HUES48 (cell line): ENCODE data around the gene LAMA5.

Source experiments
- H3K27ac ChIP-seq: one replicate; pipeline ENCODE4 v1.7.0; 2013; ENCODE audit warnings: low read depth, low read length, inconsistent platforms
- H3K27me3 ChIP-seq: 2 replicates; pipeline ENCODE4 v1.6.1; 2013; ENCODE audit warnings: mild to moderate bottlenecking, low read length; ENCODE audit not compliant: control insufficient read depth, insufficient read depth
- H3K36me3 ChIP-seq: 2 replicates; pipeline ENCODE4 v1.6.1; 2013; ENCODE audit warnings: low read length; ENCODE audit not compliant: control insufficient read depth, insufficient read depth
- H3K4me1 ChIP-seq: 2 replicates; pipeline ENCODE4 v1.6.1; 2013; ENCODE audit warnings: mild to moderate bottlenecking, low read length; ENCODE audit not compliant: control insufficient read depth, insufficient read depth
- H3K4me3 ChIP-seq: 2 replicates; pipeline ENCODE4 v1.5.1; 2013; ENCODE audit warnings: mild to moderate bottlenecking, low read depth, low read length
- H3K9ac ChIP-seq: 2 replicates; pipeline ENCODE4 v1.6.1; 2013; ENCODE audit warnings: mild to moderate bottlenecking, low read depth, low read length, moderate library complexity
- H3K9me3 ChIP-seq: 2 replicates; pipeline ENCODE4 v1.6.1; 2013; ENCODE audit warnings: low read length; ENCODE audit not compliant: control insufficient read depth, insufficient read depth

LAMA5 gene

GRCh38 chr20:62348604-62349003, 18.5 kb downstream of the LAMA5 start:
- H3K36me3 ChIP-seq, result peaks cover 91% of the 10 kb centered on the region
- peaks cover 5% of the 10 kb centered on the region for H3K9me3 ChIP-seq
- no peaks in the 10 kb centered on the region for H3K27me3 ChIP-seq
- no peak overlapping the region for H3K9ac ChIP-seq
- H3K4me1 ChIP-seq, result no peaks in the 10 kb centered on the region
- H3K27ac ChIP-seq, result no peak overlapping the region
- H3K4me3 ChIP-seq, result no peak overlapping the region

- H3K4me3 ChIP-seq, result no peak overlapping the region
- peaks cover 5% of the 10 kb centered on the region for H3K9me3 ChIP-seq
- H3K4me1 ChIP-seq, result no peaks in the 10 kb centered on the region
- no peaks in the 10 kb centered on the region for H3K27me3 ChIP-seq
- H3K36me3 ChIP-seq, result peaks cover 92% of the 10 kb centered on the region
- H3K27ac ChIP-seq, result no peak overlapping the region
- H3K9ac ChIP-seq, result no peak overlapping the region
These were observed 19.7 kb downstream of the LAMA5 start for GRCh38 chr20:62347445-62347844.

- Histone ChIP-seq H3K9me3 (peaks cover 5% of the 10 kb centered on the region), H3K36me3 (peaks cover 91% of the 10 kb centered on the region), H3K27me3 (no peaks in the 10 kb centered on the region), H3K4me3 (no peak overlapping the region), H3K9ac (no peak overlapping the region), H3K27ac (no peak overlapping the region), H3K4me1 (no peaks in the 10 kb centered on the region)
These were observed 20.0 kb downstream of the LAMA5 start for GRCh38 chr20:62347151-62347404.

GRCh38 chr20:62346398-62347150, 20.5 kb downstream of the LAMA5 start:
- Histone ChIP-seq H3K4me3 (no peak overlapping the region), H3K36me3 (peaks cover 90% of the 10 kb centered on the region), H3K27me3 (no peaks in the 10 kb centered on the region), H3K27ac (no peak overlapping the region), H3K4me1 (no peaks in the 10 kb centered on the region), H3K9ac (no peak overlapping the region), H3K9me3 (peaks cover 5% of the 10 kb centered on the region)

- H3K27ac ChIP-seq, result no peak overlapping the region
- H3K9ac ChIP-seq, result no peak overlapping the region
These were observed 21.3 kb downstream of the LAMA5 start for GRCh38 chr20:62345681-62346370.

GRCh38 chr20:62344782-62345181, 22.3 kb downstream of the LAMA5 start:
- peaks cover 88% of the 10 kb centered on the region for H3K36me3 ChIP-seq
- H3K4me1 ChIP-seq, result no peaks in the 10 kb centered on the region
- H3K27ac ChIP-seq, result no peak overlapping the region
- H3K27me3 ChIP-seq, result no peaks in the 10 kb centered on the region
- peaks cover 5% of the 10 kb centered on the region for H3K9me3 ChIP-seq
- H3K4me3 ChIP-seq, result no peak overlapping the region
- H3K9ac ChIP-seq, result no peak overlapping the region

More at GRCh38 chr20:62345681-62346370, 21.3 kb downstream of the LAMA5 start:
- no peak overlapping the region for H3K4me3 ChIP-seq
- peaks cover 5% of the 10 kb centered on the region for H3K9me3 ChIP-seq
- no peaks in the 10 kb centered on the region for H3K27me3 ChIP-seq
- H3K36me3 ChIP-seq, result peaks cover 90% of the 10 kb centered on the region
- no peaks in the 10 kb centered on the region for H3K4me1 ChIP-seq

GRCh38 chr20:62344092-62344491, 23.0 kb downstream of the LAMA5 start:
- H3K27ac ChIP-seq, result no peak overlapping the region
- H3K9ac ChIP-seq, result no peak overlapping the region
- H3K4me3 ChIP-seq, result no peak overlapping the region
- peaks cover 3% of the 10 kb centered on the region; the same call in 1 of the 2 replicates for H3K9me3 ChIP-seq
- H3K27me3 ChIP-seq, result no peaks in the 10 kb centered on the region
- H3K36me3 ChIP-seq, result peaks cover 88% of the 10 kb centered on the region
- H3K4me1 ChIP-seq, result no peaks in the 10 kb centered on the region

- Histone ChIP-seq H3K27ac (no peak overlapping the region), H3K36me3 (peaks cover 89% of the 10 kb centered on the region), H3K4me3 (no peak overlapping the region), H3K9me3 (no peaks in the 10 kb centered on the region), H3K4me1 (no peaks in the 10 kb centered on the region), H3K9ac (no peak overlapping the region), H3K27me3 (no peaks in the 10 kb centered on the region)
These were observed 24.2 kb downstream of the LAMA5 start for GRCh38 chr20:62342910-62343309.

GRCh38 chr20:62339647-62340062, 27.5 kb downstream of the LAMA5 start:
- Histone ChIP-seq H3K36me3 (peaks cover 91% of the 10 kb centered on the region), H3K9ac (no peak overlapping the region), H3K27me3 (no peaks in the 10 kb centered on the region), H3K4me1 (no peaks in the 10 kb centered on the region), H3K4me3 (no peak overlapping the region), H3K27ac (no peak overlapping the region), H3K9me3 (no peaks in the 10 kb centered on the region)

GRCh38 chr20:62338294-62338620, 28.9 kb downstream of the LAMA5 start:
- no peaks in the 10 kb centered on the region for H3K9me3 ChIP-seq
- H3K27me3 ChIP-seq, result no peaks in the 10 kb centered on the region
- H3K9ac ChIP-seq, result no peak overlapping the region
- H3K4me3 ChIP-seq, result no peak overlapping the region
- H3K27ac ChIP-seq, result no peak overlapping the region
- H3K4me1 ChIP-seq, result no peaks in the 10 kb centered on the region
- H3K36me3 ChIP-seq, result peaks cover 88% of the 10 kb centered on the region

- H3K9me3 ChIP-seq, result no peaks in the 10 kb centered on the region
- no peak overlapping the region for H3K9ac ChIP-seq
- no peaks in the 10 kb centered on the region for H3K27me3 ChIP-seq
- H3K27ac ChIP-seq, result no peak overlapping the region
- no peaks in the 10 kb centered on the region for H3K4me1 ChIP-seq
- H3K4me3 ChIP-seq, result no peak overlapping the region
- peaks cover 88% of the 10 kb centered on the region for H3K36me3 ChIP-seq
These were observed 29.4 kb downstream of the LAMA5 start for GRCh38 chr20:62337558-62338293.
